ENCODE measurements around the gene IGF2BP2.
"Not testable (repeated sequence)": the region's sequence is repeated elsewhere in the genome, so short reads cannot be mapped to it uniquely, and the experiment has no call there.

The IGF2BP2 gene

GRCh38 chr3:185851046-185851445 is 26.2 kb upstream of the IGF2BP2 start:
- TF ChIP-seq ZNF274 (IDR thresholded peaks at IDR 0.05; ENCODE audit: low read depth, low read length), result no peak

GRCh38 chr3:185847506-185847905 is 22.7 kb upstream of the IGF2BP2 start:
- TF ChIP-seq ZNF274 (IDR thresholded peaks at IDR 0.05; ENCODE audit: low read depth, low read length), result no peak
- H3K4me3 ChIP-seq (ENCODE audit: low read length), result no peak overlapping the region

More at GRCh38 chr3:185851046-185851445, 26.2 kb upstream of the IGF2BP2 start:
- H3K4me3 ChIP-seq (ENCODE audit: low read length), result no peak overlapping the region

GRCh38 chr3:185846037-185846436 is 21.2 kb upstream of the IGF2BP2 start:
- H3K4me3 ChIP-seq (ENCODE audit: low read length), result no peak overlapping the region
- no peak for TF ChIP-seq ZNF274 (IDR thresholded peaks at IDR 0.05; ENCODE audit: low read depth, low read length)

- TF ChIP-seq ZNF274 (IDR thresholded peaks at IDR 0.05; ENCODE audit: low read depth, low read length), result no peak
- no peak overlapping the region for H3K4me3 ChIP-seq (ENCODE audit: low read length)
Measured at GRCh38 chr3:185844051-185844450, 19.2 kb upstream of the IGF2BP2 start.

- TF ChIP-seq ZNF274 (IDR thresholded peaks at IDR 0.05; ENCODE audit: low read depth, low read length), result no peak
Measured at GRCh38 chr3:185843635-185844034, 18.8 kb upstream of the IGF2BP2 start.

GRCh38 chr3:185843126-185843525 is 18.3 kb upstream of the IGF2BP2 start:
- no peak for TF ChIP-seq ZNF274 (IDR thresholded peaks at IDR 0.05; ENCODE audit: low read depth, low read length)
- no peak overlapping the region for H3K4me3 ChIP-seq (ENCODE audit: low read length)

More at GRCh38 chr3:185843635-185844034, 18.8 kb upstream of the IGF2BP2 start:
- H3K4me3 ChIP-seq (ENCODE audit: low read length), result no peak overlapping the region

GRCh38 chr3:185842241-185842640 is 17.4 kb upstream of the IGF2BP2 start:
- H3K4me3 ChIP-seq (ENCODE audit: low read length), result no peak overlapping the region
- no peak for TF ChIP-seq ZNF274 (IDR thresholded peaks at IDR 0.05; ENCODE audit: low read depth, low read length)

- not testable (repeated sequence) for H3K4me3 ChIP-seq (ENCODE audit: low read length)
Measured at GRCh38 chr3:185838417-185838989, 13.7 kb upstream of the IGF2BP2 start.

GRCh38 chr3:185837414-185837813 is 12.6 kb upstream of the IGF2BP2 start:
- TF ChIP-seq ZNF274 (IDR thresholded peaks at IDR 0.05; ENCODE audit: low read depth, low read length), result no peak
- H3K4me3 ChIP-seq (ENCODE audit: low read length), result no peak overlapping the region

GRCh38 chr3:185831990-185832389 is 7.1 kb upstream of the IGF2BP2 start:
- no peak for TF ChIP-seq ZNF274 (IDR thresholded peaks at IDR 0.05; ENCODE audit: low read depth, low read length)
- H3K4me3 ChIP-seq (ENCODE audit: low read length), result no peak overlapping the region

- TF ChIP-seq ZNF274 (IDR thresholded peaks at IDR 0.05; ENCODE audit: low read depth, low read length), result no peak
- no peak overlapping the region for H3K4me3 ChIP-seq (ENCODE audit: low read length)
Measured at GRCh38 chr3:185831195-185831594, 6.4 kb upstream of the IGF2BP2 start.

GRCh38 chr3:185830018-185830797 is 5.4 kb upstream of the IGF2BP2 start:
- no peak for TF ChIP-seq ZNF274 (IDR thresholded peaks at IDR 0.05; ENCODE audit: low read depth, low read length)
- H3K4me3 ChIP-seq (ENCODE audit: low read length), result no peak overlapping the region

- H3K4me3 ChIP-seq (ENCODE audit: low read length), result no peak overlapping the region
- TF ChIP-seq ZNF274 (IDR thresholded peaks at IDR 0.05; ENCODE audit: low read depth, low read length), result no peak
Measured at GRCh38 chr3:185828755-185829154, 3.9 kb upstream of the IGF2BP2 start.

- TF ChIP-seq ZNF274 (IDR thresholded peaks at IDR 0.05; ENCODE audit: low read depth, low read length), result no peak
- no peak overlapping the region for H3K4me3 ChIP-seq (ENCODE audit: low read length)
Measured at GRCh38 chr3:185827595-185828344, 2.9 kb upstream of the IGF2BP2 start.
